GM19193 (cell line): ENCODE measurements around the gene STK33.

Experiments used
- POLR2A ChIP-seq: IDR thresholded peaks from 4 replicates; pipeline ENCODE4 v1.6.1; 2011; ENCODE audit not compliant: insufficient read depth, insufficient read length; ENCODE audit errors: extremely low read depth

Gene STK33

GRCh38 chr11:8381871-8382396 lies 212.1 kb downstream of the STK33 start:
- TF ChIP-seq POLR2A, result no peak

- no peak for TF ChIP-seq POLR2A
Observed at GRCh38 chr11:8381343-8381742, 212.7 kb downstream of the STK33 start.

- TF ChIP-seq POLR2A, result no peak
Observed at GRCh38 chr11:8375932-8376331, 218.1 kb downstream of the STK33 start.

- no peak for TF ChIP-seq POLR2A
Observed at GRCh38 chr11:8375460-8375859, 218.6 kb downstream of the STK33 start.

- no peak for TF ChIP-seq POLR2A
Observed at GRCh38 chr11:8374716-8375115, 219.3 kb downstream of the STK33 start.

- TF ChIP-seq POLR2A, result no peak
Observed at GRCh38 chr11:8373519-8374432, 220.3 kb downstream of the STK33 start.

- no peak for TF ChIP-seq POLR2A
Observed at GRCh38 chr11:8372641-8373381, 221.2 kb downstream of the STK33 start.

- TF ChIP-seq POLR2A, result no peak
Observed at GRCh38 chr11:8371516-8371884, 222.5 kb downstream of the STK33 start.

GRCh38 chr11:8370812-8371515 lies 223.1 kb downstream of the STK33 start:
- no peak for TF ChIP-seq POLR2A

- no peak for TF ChIP-seq POLR2A
Observed at GRCh38 chr11:8369592-8370205, 224.3 kb downstream of the STK33 start.

GRCh38 chr11:8368772-8369171 lies 225.3 kb downstream of the STK33 start:
- TF ChIP-seq POLR2A, result no peak

GRCh38 chr11:8368194-8368593 lies 225.8 kb downstream of the STK33 start:
- no peak for TF ChIP-seq POLR2A

GRCh38 chr11:8366316-8366715 lies 227.7 kb downstream of the STK33 start:
- TF ChIP-seq POLR2A, result no peak

- TF ChIP-seq POLR2A, result no peak
Observed at GRCh38 chr11:8365216-8365941, 228.6 kb downstream of the STK33 start.
